ENCODE measurements around the gene GNL3. TPM values are rescaled to one million over a fixed set of nuclear protein-coding genes. Genes with fewer than 3 reads are reported as not detected.

GNL3 gene
- total and polyA plus RNA-seq, 2 donors (not counting 1 experiment from before 2014, with no cell fraction given) = 75.2 to 99.9 TPM

DNA sequence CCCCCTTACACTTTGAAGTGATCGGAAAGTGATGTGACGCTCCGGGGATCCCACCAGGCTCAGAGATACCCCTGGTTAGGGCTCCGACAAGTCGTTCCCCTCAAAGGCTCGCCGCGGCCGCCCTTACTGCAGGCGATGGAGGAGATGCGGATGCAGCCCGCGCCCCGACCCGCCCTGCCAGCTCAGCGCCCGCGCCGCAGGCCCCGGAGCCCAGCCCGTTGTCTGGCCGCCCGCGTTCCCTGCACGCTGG is 19.5 kb downstream of the GNL3 start:
- Histone ChIP-seq H3K27ac (ENCODE audit: insufficient read depth, low read length) (peak overlapping the region; percentile 93), H3K4me3 (replicated peaks in 1 of 4; ENCODE audit: control extremely low read depth in 1 of 4, insufficient read depth in 1 of 4, low read depth in 3 of 4, low read length in 4 of 4) (peak overlapping the region; percentile 50 to 100 (median 92)), H3K79me2 (ENCODE audit: control insufficient read depth, insufficient read depth, low read length) (peaks cover 59% of the 10 kb centered on the region), H3K36me3 (ENCODE audit: control insufficient read depth, insufficient read depth, low read length) (no peaks in the 10 kb centered on the region), H3K4me1 (ENCODE audit: control insufficient read depth, extremely low read depth, insufficient read depth, low read length) (peaks cover 5% of the 10 kb centered on the region), H3K9ac (ENCODE audit: insufficient read depth, low read length) (peak overlapping the region; percentile 86), H3K9me3 (ENCODE audit: control insufficient read depth, insufficient read depth, low read depth, low read length) (no peaks in the 10 kb centered on the region), H2AFZ (ENCODE audit: low read length) (peak overlapping the region; percentile 63), H3K27me3 (ENCODE audit: control insufficient read depth, insufficient read depth, low read length) (no peaks in the 10 kb centered on the region), H4K20me1 (ENCODE audit: control insufficient read depth, extremely low read depth, insufficient read depth, low read length) (no peaks in the 10 kb centered on the region), H3K4me2 (ENCODE audit: extremely low read depth, insufficient read depth, low read length) (peak overlapping the region; percentile 79)
- DNase-seq (ENCODE audit: low read depth in 2 of 2) = no peak
- TF ChIP-seq EZH2 (IDR thresholded peaks at IDR 0.05; ENCODE audit: low read length, missing control alignments) = no peak
- TF ChIP-seq, protein P1, sequence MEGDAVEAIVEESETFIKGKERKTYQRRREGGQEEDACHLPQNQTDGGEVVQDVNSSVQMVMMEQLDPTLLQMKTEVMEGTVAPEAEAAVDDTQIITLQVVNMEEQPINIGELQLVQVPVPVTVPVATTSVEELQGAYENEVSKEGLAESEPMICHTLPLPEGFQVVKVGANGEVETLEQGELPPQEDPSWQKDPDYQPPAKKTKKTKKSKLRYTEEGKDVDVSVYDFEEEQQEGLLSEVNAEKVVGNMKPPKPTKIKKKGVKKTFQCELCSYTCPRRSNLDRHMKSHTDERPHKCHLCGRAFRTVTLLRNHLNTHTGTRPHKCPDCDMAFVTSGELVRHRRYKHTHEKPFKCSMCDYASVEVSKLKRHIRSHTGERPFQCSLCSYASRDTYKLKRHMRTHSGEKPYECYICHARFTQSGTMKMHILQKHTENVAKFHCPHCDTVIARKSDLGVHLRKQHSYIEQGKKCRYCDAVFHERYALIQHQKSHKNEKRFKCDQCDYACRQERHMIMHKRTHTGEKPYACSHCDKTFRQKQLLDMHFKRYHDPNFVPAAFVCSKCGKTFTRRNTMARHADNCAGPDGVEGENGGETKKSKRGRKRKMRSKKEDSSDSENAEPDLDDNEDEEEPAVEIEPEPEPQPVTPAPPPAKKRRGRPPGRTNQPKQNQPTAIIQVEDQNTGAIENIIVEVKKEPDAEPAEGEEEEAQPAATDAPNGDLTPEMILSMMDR (conservative IDR thresholded peaks at IDR 0.05 in 1 of 2, IDR thresholded peaks at IDR 0.05 in 1 of 2; ENCODE audit: low read depth in 1 of 2, low read length in 2 of 2) = no peak

DNA sequence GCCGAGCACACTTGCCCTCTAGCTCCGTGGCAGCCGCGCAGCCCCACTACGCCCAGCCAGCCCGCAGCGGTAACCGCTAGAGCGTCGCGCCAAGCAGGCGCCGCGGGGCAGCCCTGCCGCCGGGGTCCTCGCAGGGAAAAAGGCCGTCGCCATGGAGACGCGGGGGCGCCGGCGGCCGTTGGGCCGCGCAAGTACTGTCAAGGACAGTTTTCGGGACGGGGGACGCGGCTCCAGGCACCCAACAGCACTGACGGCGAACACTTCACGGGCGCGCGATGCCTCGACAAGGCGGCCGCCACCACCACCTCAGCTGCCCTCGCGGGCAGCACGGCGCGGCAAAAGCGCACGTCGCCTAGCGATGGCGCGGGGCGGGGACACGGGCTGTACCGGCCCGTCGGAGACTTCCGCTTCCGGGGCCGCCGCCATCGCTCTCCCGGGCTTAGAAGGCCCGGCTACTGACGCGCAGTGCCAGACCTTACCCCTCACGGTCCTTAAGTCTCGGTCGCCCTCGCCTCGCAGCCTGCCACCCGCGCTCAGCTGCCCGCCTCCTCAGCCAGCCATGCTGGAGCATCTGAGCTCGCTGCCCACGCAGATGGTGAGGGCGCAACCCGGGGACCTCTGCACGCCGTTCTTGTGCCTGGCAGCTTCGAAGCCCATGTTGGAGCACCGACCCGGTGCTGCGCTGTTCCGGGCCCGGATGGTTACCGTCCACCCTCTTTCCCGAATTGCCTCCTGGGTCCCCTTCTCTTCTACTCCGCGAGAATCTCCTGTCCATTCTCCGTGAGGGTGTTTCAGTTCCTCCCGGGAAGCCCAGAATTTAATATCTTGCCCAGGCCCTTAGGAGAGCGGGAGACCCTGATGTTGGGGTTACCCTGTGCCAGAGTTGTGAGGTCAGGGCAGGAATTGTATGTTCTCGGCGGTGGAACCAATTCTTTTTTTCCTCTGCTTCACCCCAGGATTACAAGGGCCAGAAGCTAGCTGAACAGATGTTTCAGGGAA is 20.2 kb downstream of the GNL3 start, which contains the start of the genes GLT8D1 and SPCS1:
GLT8D1 (minus strand) TSS at position 104 of the 999 bp plus-strand sequence. CDS start 5,331 bp downstream, outside the sequence.
SPCS1 (plus strand) TSS at position 419 of the 999 bp plus-strand sequence; CDS start at position 560, 141 bp downstream.
- Histone ChIP-seq H3K27me3 (ENCODE audit: control insufficient read depth, insufficient read depth, low read length) (no peaks in the 10 kb centered on the region), H3K4me2 (ENCODE audit: extremely low read depth, insufficient read depth, low read length) (peak within 1 kb of the TSS; percentile 79), H3K27ac (ENCODE audit: insufficient read depth, low read length) (peak within 1 kb of the TSS; percentile 93), H4K20me1 (ENCODE audit: control insufficient read depth, extremely low read depth, insufficient read depth, low read length) (no peaks in the 10 kb centered on the region), H3K79me2 (ENCODE audit: control insufficient read depth, insufficient read depth, low read length) (peaks cover 57% of the 10 kb centered on the region), H3K4me1 (ENCODE audit: control insufficient read depth, extremely low read depth, insufficient read depth, low read length) (peaks cover 5% of the 10 kb centered on the region), H3K9ac (ENCODE audit: insufficient read depth, low read length) (peak within 1 kb of the TSS; percentile 86), H2AFZ (ENCODE audit: low read length) (peak within 1 kb of the TSS; percentile 82), H3K9me3 (ENCODE audit: control insufficient read depth, insufficient read depth, low read depth, low read length) (no peaks in the 10 kb centered on the region), H3K36me3 (ENCODE audit: control insufficient read depth, insufficient read depth, low read length) (no peaks in the 10 kb centered on the region), H3K4me3 (replicated peaks in 1 of 4; ENCODE audit: control extremely low read depth in 1 of 4, insufficient read depth in 1 of 4, low read depth in 3 of 4, low read length in 4 of 4) (peak within 1 kb of the TSS; percentile 50 to 100 (median 92))
- DNase-seq (ENCODE audit: low read depth in 2 of 2) = peak; percentile 84 to 86
- no peak for TF ChIP-seq EZH2 (IDR thresholded peaks at IDR 0.05; ENCODE audit: low read length, missing control alignments)

DNA sequence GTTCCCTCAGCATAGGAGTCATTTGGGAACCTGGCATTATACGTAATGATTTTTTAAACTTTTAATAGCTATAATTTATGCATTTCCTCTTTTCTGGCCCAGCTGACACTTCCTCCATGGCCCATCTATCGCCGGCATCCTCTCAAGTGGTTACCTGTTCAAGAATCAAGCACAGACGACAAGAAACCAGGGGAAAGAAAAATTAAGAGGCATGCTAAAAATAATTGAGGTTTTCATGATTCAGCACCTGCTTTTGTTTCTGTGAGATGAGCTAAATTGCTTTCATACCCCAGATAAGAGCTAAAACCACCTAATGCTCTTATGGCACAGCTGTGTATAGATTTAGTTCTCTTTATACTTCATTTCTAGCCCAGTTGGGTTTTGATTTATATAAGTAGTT is 21.8 kb downstream of the GNL3 start:
- Histone ChIP-seq H3K4me1 (ENCODE audit: control insufficient read depth, extremely low read depth, insufficient read depth, low read length) (peaks cover 5% of the 10 kb centered on the region), H3K27me3 (ENCODE audit: control insufficient read depth, insufficient read depth, low read length) (no peaks in the 10 kb centered on the region), H3K4me2 (ENCODE audit: extremely low read depth, insufficient read depth, low read length) (no peak overlapping the region), H3K36me3 (ENCODE audit: control insufficient read depth, insufficient read depth, low read length) (no peaks in the 10 kb centered on the region), H3K79me2 (ENCODE audit: control insufficient read depth, insufficient read depth, low read length) (peaks cover 44% of the 10 kb centered on the region), H3K9ac (ENCODE audit: insufficient read depth, low read length) (no peak overlapping the region), H3K27ac (ENCODE audit: insufficient read depth, low read length) (no peak overlapping the region), H2AFZ (ENCODE audit: low read length) (no peak overlapping the region), H3K9me3 (ENCODE audit: control insufficient read depth, insufficient read depth, low read depth, low read length) (no peaks in the 10 kb centered on the region), H4K20me1 (ENCODE audit: control insufficient read depth, extremely low read depth, insufficient read depth, low read length) (no peaks in the 10 kb centered on the region), H3K4me3 (replicated peaks in 1 of 4; ENCODE audit: control extremely low read depth in 1 of 4, insufficient read depth in 1 of 4, low read depth in 3 of 4, low read length in 4 of 4) (peak overlapping the region in 1 of 4 experiments; percentile 100)
- peak in 1 of 2 donors; percentile 17 for DNase-seq (ENCODE audit: low read depth in 2 of 2)
- TF ChIP-seq, protein P1 (conservative IDR thresholded peaks at IDR 0.05 in 1 of 2, IDR thresholded peaks at IDR 0.05 in 1 of 2; ENCODE audit: low read depth in 1 of 2, low read length in 2 of 2) = no peak
- TF ChIP-seq EZH2 (IDR thresholded peaks at IDR 0.05; ENCODE audit: low read length, missing control alignments) = no peak
